ENCODE data around the gene MAGOHB. TPM values are rescaled to one million over a fixed set of nuclear protein-coding genes. Genes with fewer than 3 reads are reported as not detected.
A peak's percentile ranks its signal among the peaks of the same experiment; 100 is the strongest.

The MAGOHB gene
- total and polyA plus RNA-seq, 2 of the 13 experiments (the other 11 are each of a cell fraction or from before 2014, with no cell fraction given): 7.0 to 49.8 TPM

DNA sequence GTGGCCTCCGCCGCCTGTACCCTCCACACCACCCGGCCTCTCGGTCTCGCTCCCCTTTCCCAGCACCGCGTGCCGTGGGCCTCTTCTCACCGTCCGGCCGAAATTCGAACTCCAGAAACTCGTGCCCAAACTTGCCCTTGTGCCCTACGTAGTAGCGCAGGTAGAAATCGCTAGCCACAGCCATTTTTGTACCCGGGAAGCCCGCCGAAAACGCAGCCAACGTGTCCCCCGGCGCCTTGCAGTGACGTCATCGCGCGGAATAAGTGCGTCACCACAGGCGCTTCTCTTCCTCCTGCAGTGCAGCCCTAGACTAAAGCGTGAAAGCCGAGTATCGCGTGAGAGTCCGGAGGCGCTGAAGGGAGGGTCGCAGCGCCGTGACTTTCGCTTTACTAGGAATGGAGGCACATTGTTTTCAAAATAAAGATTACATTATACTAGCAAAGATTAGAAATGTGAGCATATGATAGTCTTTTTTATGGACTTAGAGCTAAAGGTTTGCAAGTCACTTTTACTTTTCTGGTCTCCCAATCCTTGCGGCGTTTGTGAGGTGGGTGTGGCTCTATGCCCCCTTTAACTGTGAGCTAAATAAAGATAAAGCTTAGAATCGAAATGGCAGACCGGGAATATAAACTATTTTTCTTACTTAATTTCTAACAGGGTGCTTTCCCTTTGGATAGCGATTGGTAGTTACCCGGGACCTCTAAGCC, at the start of gene MAGOHB (continued):
- TF ChIP-seq ZNF296 (CRISPR knock-in tag; conservative IDR thresholded peaks at IDR 0.05) (no peak), JUND (CRISPR knock-in tag; IDR thresholded peaks at IDR 0.05) (peak; percentile 72; the same call in 1 of the 2 replicates), KLF6 (CRISPR knock-in tag; IDR thresholded peaks at IDR 0.05) (no peak), TBP (CRISPR knock-in tag; IDR thresholded peaks at IDR 0.05) (0 out of 2 replicates have a peak, but pooled peaks have one; percentile 40), MAFK (conservative IDR thresholded peaks at IDR 0.05 in 1 of 2, IDR thresholded peaks at IDR 0.05 in 1 of 2; ENCODE audit: low read length in 2 of 2) (0 out of 4 replicates have a peak, but pooled peaks of 1 of the 2 experiments have one; percentile 2), ZNF879 (CRISPR knock-in tag; IDR thresholded peaks at IDR 0.05) (no peak), RORA (CRISPR knock-in tag; IDR thresholded peaks at IDR 0.05) (no peak), MTA3 (CRISPR knock-in tag; IDR thresholded peaks at IDR 0.05) (no peak), ZNF484 (CRISPR knock-in tag; IDR thresholded peaks at IDR 0.05; ENCODE audit: borderline replicate concordance, low read depth) (no peak), ZNF121 (CRISPR knock-in tag; IDR thresholded peaks at IDR 0.05) (no peak), IRF2 (CRISPR knock-in tag; IDR thresholded peaks at IDR 0.05) (peak; percentile 99), ISL2 (CRISPR knock-in tag; IDR thresholded peaks at IDR 0.05) (0 out of 2 replicates have a peak, but pooled peaks have one; percentile 23), SCMH1 (CRISPR knock-in tag; IDR thresholded peaks at IDR 0.05; ENCODE audit: borderline replicate concordance) (no peak), MXD1 (CRISPR knock-in tag; IDR thresholded peaks at IDR 0.05) (peak; percentile 56; the same call in 1 of the 2 replicates), ARNTL (CRISPR knock-in tag; IDR thresholded peaks at IDR 0.05) (peak; percentile 67), NR2F2 (IDR thresholded peaks at IDR 0.05; ENCODE audit: borderline replicate concordance, low read depth) (peak; percentile 21; the same call in 1 of the 2 replicates), BORCS8-MEF2B (CRISPR knock-in tag; IDR thresholded peaks at IDR 0.05) (peak; percentile 70), REST (IDR thresholded peaks at IDR 0.05; ENCODE audit: borderline replicate concordance in 1 of 2, low read depth in 1 of 2, low read length in 2 of 2) (peak in 1 of 2 experiments; percentile 40; a peak in 1 of 4 replicates)
- TF ChIP-seq, protein P1, sequence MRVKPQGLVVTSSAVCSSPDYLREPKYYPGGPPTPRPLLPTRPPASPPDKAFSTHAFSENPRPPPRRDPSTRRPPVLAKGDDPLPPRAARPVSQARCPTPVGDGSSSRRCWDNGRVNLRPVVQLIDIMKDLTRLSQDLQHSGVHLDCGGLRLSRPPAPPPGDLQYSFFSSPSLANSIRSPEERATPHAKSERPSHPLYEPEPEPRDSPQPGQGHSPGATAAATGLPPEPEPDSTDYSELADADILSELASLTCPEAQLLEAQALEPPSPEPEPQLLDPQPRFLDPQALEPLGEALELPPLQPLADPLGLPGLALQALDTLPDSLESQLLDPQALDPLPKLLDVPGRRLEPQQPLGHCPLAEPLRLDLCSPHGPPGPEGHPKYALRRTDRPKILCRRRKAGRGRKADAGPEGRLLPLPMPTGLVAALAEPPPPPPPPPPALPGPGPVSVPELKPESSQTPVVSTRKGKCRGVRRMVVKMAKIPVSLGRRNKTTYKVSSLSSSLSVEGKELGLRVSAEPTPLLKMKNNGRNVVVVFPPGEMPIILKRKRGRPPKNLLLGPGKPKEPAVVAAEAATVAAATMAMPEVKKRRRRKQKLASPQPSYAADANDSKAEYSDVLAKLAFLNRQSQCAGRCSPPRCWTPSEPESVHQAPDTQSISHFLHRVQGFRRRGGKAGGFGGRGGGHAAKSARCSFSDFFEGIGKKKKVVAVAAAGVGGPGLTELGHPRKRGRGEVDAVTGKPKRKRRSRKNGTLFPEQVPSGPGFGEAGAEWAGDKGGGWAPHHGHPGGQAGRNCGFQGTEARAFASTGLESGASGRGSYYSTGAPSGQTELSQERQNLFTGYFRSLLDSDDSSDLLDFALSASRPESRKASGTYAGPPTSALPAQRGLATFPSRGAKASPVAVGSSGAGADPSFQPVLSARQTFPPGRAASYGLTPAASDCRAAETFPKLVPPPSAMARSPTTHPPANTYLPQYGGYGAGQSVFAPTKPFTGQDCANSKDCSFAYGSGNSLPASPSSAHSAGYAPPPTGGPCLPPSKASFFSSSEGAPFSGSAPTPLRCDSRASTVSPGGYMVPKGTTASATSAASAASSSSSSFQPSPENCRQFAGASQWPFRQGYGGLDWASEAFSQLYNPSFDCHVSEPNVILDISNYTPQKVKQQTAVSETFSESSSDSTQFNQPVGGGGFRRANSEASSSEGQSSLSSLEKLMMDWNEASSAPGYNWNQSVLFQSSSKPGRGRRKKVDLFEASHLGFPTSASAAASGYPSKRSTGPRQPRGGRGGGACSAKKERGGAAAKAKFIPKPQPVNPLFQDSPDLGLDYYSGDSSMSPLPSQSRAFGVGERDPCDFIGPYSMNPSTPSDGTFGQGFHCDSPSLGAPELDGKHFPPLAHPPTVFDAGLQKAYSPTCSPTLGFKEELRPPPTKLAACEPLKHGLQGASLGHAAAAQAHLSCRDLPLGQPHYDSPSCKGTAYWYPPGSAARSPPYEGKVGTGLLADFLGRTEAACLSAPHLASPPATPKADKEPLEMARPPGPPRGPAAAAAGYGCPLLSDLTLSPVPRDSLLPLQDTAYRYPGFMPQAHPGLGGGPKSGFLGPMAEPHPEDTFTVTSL (CRISPR knock-in tag; IDR thresholded peaks at IDR 0.05; ENCODE audit: borderline replicate concordance): peak; percentile 14; the same call in 1 of the 2 replicates
- TF ChIP-seq, protein P2, sequence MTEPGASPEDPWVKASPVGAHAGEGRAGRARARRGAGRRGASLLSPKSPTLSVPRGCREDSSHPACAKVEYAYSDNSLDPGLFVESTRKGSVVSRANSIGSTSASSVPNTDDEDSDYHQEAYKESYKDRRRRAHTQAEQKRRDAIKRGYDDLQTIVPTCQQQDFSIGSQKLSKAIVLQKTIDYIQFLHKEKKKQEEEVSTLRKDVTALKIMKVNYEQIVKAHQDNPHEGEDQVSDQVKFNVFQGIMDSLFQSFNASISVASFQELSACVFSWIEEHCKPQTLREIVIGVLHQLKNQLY (CRISPR knock-in tag; IDR thresholded peaks at IDR 0.05): peak; percentile 59; the same call in 1 of the 2 replicates

Data from HepG2 (cell line).